GM21423 (cell line): ENCODE data around the gene LIMS4.
"Not testable (repeated sequence)": the region's sequence is repeated elsewhere in the genome, so short reads cannot be mapped to it uniquely, and the experiment has no call there.

Experiments
- ATAC-seq: cut with Tn5 transposase; IDR thresholded peaks from one replicate; pipeline ENCODE4 v1.9.1; 2021; ENCODE audit warnings: mild to moderate bottlenecking, moderate library complexity; ENCODE audit not compliant: unreplicated experiment

LIMS4 gene

GRCh38 chr2:110450951-110451350, 21.7 kb downstream of the LIMS4 start:
- ATAC-seq: not testable (repeated sequence)

GRCh38 chr2:110449127-110449947, 23.3 kb downstream of the LIMS4 start:
- not testable (repeated sequence) for ATAC-seq

- not testable (repeated sequence) for ATAC-seq
Observed at GRCh38 chr2:110446644-110447043, 26.0 kb downstream of the LIMS4 start.

- not testable (repeated sequence) for ATAC-seq
Observed at GRCh38 chr2:110443305-110444005, 29.2 kb downstream of the LIMS4 start.

- ATAC-seq: not testable (repeated sequence)
Observed at GRCh38 chr2:110441905-110442304, 30.7 kb downstream of the LIMS4 start.

GRCh38 chr2:110434565-110434964, 38.1 kb downstream of the LIMS4 start:
- ATAC-seq: not testable (repeated sequence)

GRCh38 chr2:110425725-110426124, 46.9 kb downstream of the LIMS4 start:
- not testable (repeated sequence) for ATAC-seq

- not testable (repeated sequence) for ATAC-seq
Observed at GRCh38 chr2:110424421-110424820, 48.2 kb downstream of the LIMS4 start.

GRCh38 chr2:110423574-110423962, 49.0 kb downstream of the LIMS4 start:
- ATAC-seq: not testable (repeated sequence)

- ATAC-seq: not testable (repeated sequence)
Observed at GRCh38 chr2:110422852-110423573, 49.6 kb downstream of the LIMS4 start.

GRCh38 chr2:110420641-110421354, 51.8 kb downstream of the LIMS4 start:
- ATAC-seq: not testable (repeated sequence)

- not testable (repeated sequence) for ATAC-seq
Observed at GRCh38 chr2:110407142-110407541, 65.5 kb downstream of the LIMS4 start.

- not testable (repeated sequence) for ATAC-seq
Observed at GRCh38 chr2:110404988-110405387, 67.6 kb downstream of the LIMS4 start.

GRCh38 chr2:110404246-110404645, 68.4 kb downstream of the LIMS4 start:
- ATAC-seq: not testable (repeated sequence)

GRCh38 chr2:110401001-110401618, 71.5 kb downstream of the LIMS4 start:
- not testable (repeated sequence) for ATAC-seq

GRCh38 chr2:110399378-110399777, 73.2 kb downstream of the LIMS4 start:
- ATAC-seq: not testable (repeated sequence)

- ATAC-seq: not testable (repeated sequence)
Observed at GRCh38 chr2:110395990-110396389, 76.6 kb downstream of the LIMS4 start.
